Measurements from ENCODE around the gene MAB21L2. TPM values are rescaled to one million over a fixed set of nuclear protein-coding genes. Genes with fewer than 3 reads are reported as not detected.

The MAB21L2 gene
- total and polyA plus RNA-seq, 10 of the 15 experiments (the other 5 are each of a cell fraction or from before 2014, with no cell fraction given) = 0.11 to 0.25 TPM; not detected in 8

DNA sequence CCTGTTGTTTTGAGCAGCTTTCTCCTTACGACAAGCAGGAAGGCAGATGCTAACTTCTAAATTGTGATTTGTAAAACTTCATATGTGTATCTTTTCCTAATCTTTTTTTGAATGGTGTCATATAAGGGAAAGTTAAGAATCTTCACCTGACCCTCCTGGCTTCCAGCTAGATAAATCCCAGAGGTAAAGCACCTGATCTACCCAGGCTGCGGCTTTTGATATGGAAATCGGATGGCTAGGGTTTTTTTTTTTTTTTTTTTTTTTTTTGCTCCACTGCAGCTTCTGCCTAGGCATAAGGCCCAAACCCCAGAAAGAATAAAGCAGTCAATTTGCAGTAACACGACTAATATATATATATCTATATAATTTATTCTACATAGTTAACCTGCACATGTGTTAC is 10.0 kb downstream of the MAB21L2 start:
- no TSS peak for BruUV-seq (replicated peaks)
- Histone ChIP-seq H3K4me2 (ENCODE audit: control insufficient read depth, insufficient read depth) (no peak overlapping the region), H3K9me3 (replicated peaks; ENCODE audit: control insufficient read depth, insufficient read depth, low read length) (no peaks in the 10 kb centered on the region), H3K4me3 (no peak overlapping the region), H3K79me2 (ENCODE audit: control insufficient read depth, insufficient read depth, low read length) (no peaks in the 10 kb centered on the region), H2AFZ (ENCODE audit: control insufficient read depth, low read depth, low read length) (no peak overlapping the region), H3K9ac (ENCODE audit: control insufficient read depth, insufficient read depth, low read length) (no peak overlapping the region), H3K27ac (ENCODE audit: control insufficient read depth, insufficient read depth) (no peak overlapping the region), H3K4me1 (ENCODE audit: control insufficient read depth, insufficient read depth, low read length) (no peaks in the 10 kb centered on the region), H3K27me3 (replicated peaks in 1 of 2; ENCODE audit: control insufficient read depth in 2 of 2, insufficient read depth in 2 of 2, low read length in 1 of 2) (no peaks in the 10 kb centered on the region), H3K36me3 (ENCODE audit: control insufficient read depth in 2 of 2, insufficient read depth in 2 of 2, low read length in 1 of 2) (peaks cover 0 to 7% of the 10 kb centered on the region in 2 experiments; a peak in 1 of 4 replicates), H4K20me1 (ENCODE audit: control insufficient read depth, insufficient read depth) (no peaks in the 10 kb centered on the region)
- in situ Hi-C loops (cut with MboI) (no loop called here), intact Hi-C loops (cut with micrococcal nuclease; ENCODE audit: unreplicated experiment) (loop anchor here (10.0 kb wide), 1 partner anchor 297 kb away; no protein-coding TSS in a partner anchor)
- ChIA-PET RAD21 (ENCODE audit: unreplicated experiment) (interaction anchor here (1.0 kb wide), 1 partner anchor 34 kb away, joined by 3 read pairs; no protein-coding TSS in a partner anchor), SMC1A (ENCODE audit: uncharacterized antibody, unreplicated experiment) (interaction anchor here (1.3 to 1.8 kb wide), 3 partner anchors 14 to 291 kb away, joined by 3 to 6 read pairs (median 4); no protein-coding TSS in a partner anchor), POLR2A (no interaction called here), CTCF (interaction anchor here (0.6 to 1.6 kb wide), 2 partner anchors 275 to 925 kb away, joined by 3 to 4 read pairs; no protein-coding TSS in a partner anchor)
- DNase-seq (ENCODE audit: low read depth, low spot score) (no peak), FAIRE-seq (no peak), ATAC-seq (no peak)
- 98% methylated on average over 4 of the region's 4 CpGs for WGBS (ENCODE audit: insufficient coverage, insufficient replicate concordance, low lambda C conversion rate, missing lambda C conversion rate)
- TF ChIP-seq, protein P1, sequence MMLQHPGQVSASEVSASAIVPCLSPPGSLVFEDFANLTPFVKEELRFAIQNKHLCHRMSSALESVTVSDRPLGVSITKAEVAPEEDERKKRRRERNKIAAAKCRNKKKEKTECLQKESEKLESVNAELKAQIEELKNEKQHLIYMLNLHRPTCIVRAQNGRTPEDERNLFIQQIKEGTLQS (IDR thresholded peaks at IDR 0.05; ENCODE audit: borderline replicate concordance, extremely low read depth, low read depth, low read length) = no peak
- TF ChIP-seq RB1 (IDR thresholded peaks at IDR 0.05; ENCODE audit: borderline replicate concordance) = no peak
- no peak for TF ChIP-seq HDAC6 (IDR thresholded peaks at IDR 0.05; ENCODE audit: unreplicated experiment)
- no peak for TF ChIP-seq SIX5 (IDR thresholded peaks at IDR 0.05; ENCODE audit: low read depth, low read length, severe bottlenecking)

DNA sequence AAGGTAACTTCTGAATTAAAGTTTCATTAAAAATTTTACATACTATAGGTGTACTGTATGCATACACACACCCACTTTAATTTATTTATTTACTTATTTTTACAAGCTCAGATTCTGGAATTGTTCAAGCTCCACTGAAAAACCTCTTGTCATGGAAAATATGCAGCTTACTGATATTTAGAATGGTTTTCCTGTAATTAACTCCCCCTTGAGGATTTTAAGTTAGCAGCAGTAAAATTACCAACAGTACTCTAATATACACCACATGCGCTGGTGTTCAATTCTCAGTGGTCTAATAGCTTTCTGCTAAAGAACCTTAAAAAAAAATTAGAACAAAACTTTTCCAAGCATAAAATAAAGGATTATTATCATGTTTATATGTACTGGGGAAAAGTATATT is 12.0 kb downstream of the MAB21L2 start:
- ATAC-seq (no peak), DNase-seq (ENCODE audit: low read depth, low spot score) (no peak), FAIRE-seq (no peak)
- no peaks in the 10 kb centered on the region for H3K27me3 ChIP-seq (replicated peaks in 1 of 2; ENCODE audit: control insufficient read depth in 2 of 2, insufficient read depth in 2 of 2, low read length in 1 of 2)
- 96% methylated on average over 1 of the region's 1 CpG for WGBS (ENCODE audit: insufficient coverage, insufficient replicate concordance, low lambda C conversion rate, missing lambda C conversion rate)
- no peaks in the 10 kb centered on the region for H3K79me2 ChIP-seq (ENCODE audit: control insufficient read depth, insufficient read depth, low read length)
- ChIA-PET RAD21 (ENCODE audit: unreplicated experiment) (interaction anchor here (0.8 to 1.3 kb wide), 5 partner anchors 21 to 296 kb away, joined by 3 to 7 read pairs (median 3); no protein-coding TSS in a partner anchor), CTCF (interaction anchor here (0.7 to 1.6 kb wide), 6 partner anchors 11 to 296 kb away, joined by 3 to 4 read pairs (median 3); no protein-coding TSS in a partner anchor), POLR2A (no interaction called here), SMC1A (ENCODE audit: uncharacterized antibody, unreplicated experiment) (interaction anchor here (0.8 to 2.0 kb wide), 6 partner anchors 11 to 384 kb away, joined by 3 to 9 read pairs (median 4); no protein-coding TSS in a partner anchor)
- BruUV-seq (replicated peaks) = no TSS peak
- H3K4me1 ChIP-seq (ENCODE audit: control insufficient read depth, insufficient read depth, low read length) = no peaks in the 10 kb centered on the region
- no peak overlapping the region for H3K4me2 ChIP-seq (ENCODE audit: control insufficient read depth, insufficient read depth)
- H4K20me1 ChIP-seq (ENCODE audit: control insufficient read depth, insufficient read depth) = no peaks in the 10 kb centered on the region
- in situ Hi-C loops (cut with MboI) = no loop called here
- H3K9ac ChIP-seq (ENCODE audit: control insufficient read depth, insufficient read depth, low read length) = no peak overlapping the region
- H3K36me3 ChIP-seq (ENCODE audit: control insufficient read depth in 2 of 2, insufficient read depth in 2 of 2, low read length in 1 of 2) = no peaks in the 10 kb centered on the region
- no peak overlapping the region for H3K4me3 ChIP-seq
- no peak overlapping the region for H3K27ac ChIP-seq (ENCODE audit: control insufficient read depth, insufficient read depth)
- TF ChIP-seq LARP7 (IDR thresholded peaks at IDR 0.05) (no peak), ZBED1 (IDR thresholded peaks at IDR 0.05; ENCODE audit: borderline replicate concordance) (no peak), SIN3A (IDR thresholded peaks at IDR 0.05; ENCODE audit: low read depth, low read length) (no peak)
- no peak overlapping the region for H2AFZ ChIP-seq (ENCODE audit: control insufficient read depth, low read depth, low read length)
- no peaks in the 10 kb centered on the region for H3K9me3 ChIP-seq (replicated peaks; ENCODE audit: control insufficient read depth, insufficient read depth, low read length)
- intact Hi-C loops (cut with micrococcal nuclease; ENCODE audit: unreplicated experiment) = loop anchor here (10.0 kb wide), 1 partner anchor 299 kb away; no protein-coding TSS in a partner anchor

Measured in GM12878 (cell line).